PFSK-1 (cell line): ENCODE results near the gene PLEKHH1.

Experiments
- POLR2AphosphoS5 ChIP-seq: IDR thresholded peaks from 2 replicates; pipeline ENCODE4 v1.6.1; 2012; ENCODE audit warnings: low read depth, mild to moderate bottlenecking, control low read depth, low read length, moderate library complexity
- SIN3A ChIP-seq: IDR thresholded peaks from 2 replicates; pipeline ENCODE4 v1.6.1; 2012; ENCODE audit warnings: mild to moderate bottlenecking, low read length, moderate library complexity, borderline replicate concordance; ENCODE audit not compliant: insufficient read depth

- TF ChIP-seq SIN3A (no peak), POLR2AphosphoS5 (no peak)
Observed at GRCh38 chr14:67520482-67520881, 12.6 kb upstream of the PLEKHH1 start.
